GM21825 (cell line): ENCODE data around the gene NAPA.

ENCODE experiments used
- ATAC-seq: cut with Tn5 transposase; IDR thresholded peaks from one replicate; pipeline ENCODE4 v1.9.1; 2021; ENCODE audit warnings: mild to moderate bottlenecking, moderate library complexity; ENCODE audit not compliant: unreplicated experiment

NAPA gene

DNA sequence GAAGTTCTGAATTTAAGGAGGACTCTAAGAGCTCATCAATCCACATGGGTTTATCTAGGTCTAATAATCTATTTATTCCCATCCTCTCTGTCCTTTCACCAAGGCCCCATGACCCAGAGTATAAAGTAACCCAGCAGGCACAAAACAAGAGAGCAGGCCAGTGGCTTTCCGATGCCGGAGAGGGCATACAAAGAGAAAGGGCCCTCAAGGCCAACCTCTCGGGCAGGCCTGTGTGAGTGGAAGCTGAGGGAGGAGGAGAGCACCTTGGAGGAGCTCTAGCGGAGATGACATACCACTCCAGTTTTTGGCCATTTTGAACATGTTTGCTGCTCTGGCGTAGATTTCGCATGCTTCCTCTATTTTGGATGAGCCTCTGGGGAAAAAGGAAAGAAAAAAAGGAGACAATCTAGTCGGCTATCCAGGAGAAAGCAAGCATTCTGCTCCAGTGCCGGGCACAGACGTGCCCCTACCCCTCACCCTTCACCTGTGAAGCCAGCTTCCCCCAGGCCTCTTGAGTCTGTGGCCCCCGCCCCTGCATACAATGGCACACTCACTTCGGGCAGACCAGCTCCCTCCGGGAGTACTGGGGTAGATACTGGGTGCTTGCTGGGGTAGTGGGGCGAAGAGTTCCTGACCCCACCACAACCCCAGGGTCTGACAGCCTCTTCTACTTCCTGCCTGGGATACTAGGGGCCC lies 11.6 kb downstream of the NAPA start:
- ATAC-seq: no peak

DNA sequence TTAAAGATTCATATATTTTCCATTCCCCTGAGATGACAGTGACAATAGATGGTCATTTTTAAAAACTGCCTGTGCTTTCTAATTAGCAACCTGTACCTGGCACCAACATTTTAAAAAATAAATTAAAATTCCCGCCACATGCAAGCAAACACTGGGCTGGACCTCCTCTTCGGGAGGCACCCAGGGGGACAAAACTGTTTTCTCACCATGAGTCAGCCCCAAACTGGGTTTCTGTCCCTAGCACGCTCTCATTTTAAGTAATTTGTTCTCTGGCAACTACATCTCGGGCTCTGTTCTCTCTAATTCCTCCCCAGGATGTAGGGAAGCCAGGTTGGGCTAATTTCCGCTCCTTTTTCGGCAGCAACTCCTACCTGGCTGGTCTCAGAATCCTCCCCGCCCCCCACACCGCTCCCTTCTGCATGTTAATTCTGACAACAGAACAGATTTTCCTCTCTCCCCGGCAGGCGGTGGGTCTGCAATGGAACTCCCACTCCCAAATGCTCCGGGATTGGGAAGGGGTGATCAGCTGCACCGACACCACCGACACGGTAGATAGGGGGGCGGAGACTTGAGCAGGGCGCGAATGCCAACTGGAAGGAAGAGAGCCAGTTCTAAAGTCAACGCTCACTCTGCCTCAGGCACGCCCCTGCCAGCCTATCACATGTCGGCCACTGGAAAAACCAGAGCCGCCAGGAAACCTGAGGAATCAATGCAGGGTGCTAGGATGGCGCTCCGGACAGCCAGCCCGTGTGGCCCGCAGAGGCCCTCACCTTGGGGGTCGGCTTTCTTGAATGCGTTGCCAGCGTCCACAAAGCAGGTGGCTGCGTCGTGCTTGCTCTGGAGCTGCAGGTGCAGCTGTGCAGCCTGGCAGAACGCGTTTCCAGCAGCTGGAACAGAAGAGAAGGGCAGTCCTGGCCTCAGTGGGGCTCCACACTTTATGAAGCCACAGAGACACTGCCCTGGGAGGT lies 14.7 kb downstream of the NAPA start:
- ATAC-seq: no peak

DNA sequence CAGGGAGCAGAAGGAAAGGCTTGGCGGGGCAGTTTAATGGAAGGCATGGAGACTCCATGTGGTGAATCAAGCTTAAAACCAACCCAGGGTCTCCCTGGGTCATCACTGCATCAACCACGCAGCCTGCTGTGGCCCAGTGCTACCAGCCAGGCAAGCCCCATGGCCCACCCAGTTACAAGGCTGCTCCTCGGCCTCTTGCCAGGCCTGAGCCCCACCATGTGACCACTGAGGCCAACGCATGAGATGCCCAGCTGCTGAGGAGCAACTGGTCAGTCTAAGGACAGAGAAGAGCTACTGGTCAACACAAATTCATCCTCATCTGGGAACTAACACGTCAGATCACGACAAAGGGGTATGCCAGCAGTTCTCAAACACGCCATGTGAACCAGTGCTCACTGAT lies 15.5 kb downstream of the NAPA start:
- ATAC-seq: no peak

DNA sequence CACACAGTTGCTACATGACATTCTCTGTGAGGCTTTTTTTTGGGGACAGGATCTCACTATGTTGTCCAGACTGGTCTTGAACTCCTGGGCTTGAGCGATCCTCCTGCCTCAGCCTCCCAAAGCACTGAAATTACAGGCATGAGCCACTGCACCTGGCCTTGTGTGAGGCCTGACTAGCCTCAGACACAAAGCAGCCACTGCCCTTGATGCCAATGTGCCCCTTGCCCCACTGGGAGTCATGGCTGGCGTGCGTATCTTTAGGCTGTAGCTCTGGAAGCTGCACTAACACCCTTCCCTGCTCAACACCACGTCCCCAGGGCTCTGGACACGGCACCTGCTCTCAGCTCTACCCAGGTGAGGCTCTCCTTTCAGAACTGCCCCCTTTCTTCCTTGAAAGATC lies 16.3 kb downstream of the NAPA start:
- no peak for ATAC-seq

DNA sequence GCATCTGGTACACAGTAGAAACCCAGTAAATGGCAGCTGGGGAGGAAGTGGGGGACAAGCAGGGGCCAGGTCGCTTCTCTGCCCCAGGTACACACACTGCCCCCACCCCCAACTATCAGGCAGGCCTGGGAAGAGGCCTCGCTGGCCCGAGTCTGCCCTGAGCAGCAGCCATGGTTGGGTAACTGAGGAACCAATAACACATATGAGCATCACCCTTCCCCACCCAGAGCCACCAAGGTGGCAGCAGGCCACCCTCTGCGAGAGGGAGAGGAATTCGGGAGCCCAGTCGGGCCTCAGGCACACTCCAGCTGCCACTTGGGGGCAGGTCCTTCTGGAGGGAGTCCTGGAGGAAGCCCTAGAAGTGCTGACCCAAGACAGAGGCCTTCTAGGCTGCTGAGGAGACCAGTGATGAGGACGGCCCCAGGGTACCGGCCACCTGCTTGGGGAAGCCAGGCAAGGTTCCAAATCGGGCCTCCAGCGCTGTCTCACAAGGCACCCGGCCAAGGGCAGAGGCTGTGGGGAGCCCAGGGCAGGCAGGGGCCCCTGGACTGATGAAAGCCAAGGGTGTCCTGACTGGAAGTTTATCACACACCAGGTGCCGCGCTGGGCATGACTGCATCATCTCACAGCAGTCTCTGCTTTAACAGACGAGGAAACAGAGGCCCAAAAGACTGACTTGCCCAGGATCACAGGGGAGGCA lies 16.9 kb downstream of the NAPA start:
- no peak for ATAC-seq

DNA sequence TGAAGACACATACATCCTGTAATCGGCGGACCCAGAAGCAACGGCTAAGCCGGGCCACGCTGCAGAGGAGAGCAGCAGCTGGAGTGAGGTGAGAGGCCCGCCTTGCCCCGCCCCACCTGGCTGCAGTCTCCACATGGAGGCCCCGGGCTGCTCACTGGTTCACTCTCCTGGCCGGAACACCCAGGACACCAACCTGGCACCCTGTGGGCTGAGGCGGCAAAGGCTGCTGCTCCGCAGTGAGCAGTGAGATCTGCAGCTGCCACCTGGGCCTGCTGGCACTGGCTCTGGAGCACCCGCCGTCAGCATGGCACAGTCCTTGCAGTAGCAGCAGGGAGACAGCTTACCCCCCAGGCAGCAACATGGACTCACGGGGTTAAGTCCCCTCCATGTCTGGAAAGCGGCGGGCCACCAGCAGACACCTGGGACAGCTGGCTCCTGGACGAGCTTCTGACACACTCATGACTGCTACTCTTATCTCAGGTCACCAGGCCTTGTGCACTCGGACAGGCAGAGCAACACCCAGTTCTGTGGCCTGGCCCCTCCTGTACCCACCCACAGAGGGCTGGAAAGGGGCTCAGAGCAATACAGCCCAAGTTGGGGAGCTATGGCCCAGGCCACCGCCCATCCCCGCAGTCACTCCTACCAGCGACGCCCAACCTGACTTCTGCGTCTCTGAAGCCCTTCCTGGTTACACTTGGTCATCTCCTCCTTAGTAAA lies 17.7 kb downstream of the NAPA start:
- no peak for ATAC-seq

DNA sequence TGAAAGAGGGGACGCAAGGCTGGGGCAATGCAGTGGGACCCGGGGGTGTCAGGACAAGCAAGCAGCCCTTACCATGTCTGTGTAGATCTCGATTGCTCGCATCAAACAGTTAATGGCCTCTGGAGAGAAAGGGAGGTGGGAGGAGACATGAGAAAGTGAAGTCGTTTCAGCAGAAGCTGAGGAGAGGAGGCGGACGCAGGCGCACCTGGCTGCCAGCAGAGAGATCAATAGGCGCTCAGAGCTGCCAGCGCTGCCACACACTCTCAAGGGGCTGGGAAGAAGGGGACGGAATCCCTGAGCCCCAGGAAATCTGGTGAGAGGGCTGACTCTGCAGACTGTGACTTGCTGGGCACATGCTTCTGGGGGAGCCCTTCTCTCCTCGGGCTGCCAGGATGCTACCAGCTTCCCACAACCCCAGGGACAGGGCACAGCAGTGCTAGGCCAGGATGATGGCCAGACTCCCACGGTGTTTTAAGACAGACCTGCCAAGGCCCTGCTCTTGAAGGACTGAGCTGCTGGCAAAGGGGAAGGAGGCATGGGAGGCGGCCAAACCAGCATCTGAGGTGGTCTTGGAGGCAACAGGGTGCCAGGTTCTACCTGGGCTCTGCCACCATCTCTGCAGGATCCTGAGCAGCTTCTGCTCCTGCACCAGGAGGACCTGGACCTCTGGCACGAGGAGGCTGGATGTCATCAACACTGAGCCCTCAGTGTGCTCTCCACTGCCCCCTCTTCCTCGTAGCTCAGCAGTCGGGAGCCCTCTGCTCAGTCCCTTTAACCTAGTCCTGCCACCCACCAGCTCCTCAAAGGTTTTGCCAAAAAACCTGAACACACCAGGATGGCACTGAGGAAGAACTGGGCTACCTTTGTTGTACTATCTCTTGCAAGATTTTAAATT lies 19.1 kb downstream of the NAPA start:
- no peak for ATAC-seq

DNA sequence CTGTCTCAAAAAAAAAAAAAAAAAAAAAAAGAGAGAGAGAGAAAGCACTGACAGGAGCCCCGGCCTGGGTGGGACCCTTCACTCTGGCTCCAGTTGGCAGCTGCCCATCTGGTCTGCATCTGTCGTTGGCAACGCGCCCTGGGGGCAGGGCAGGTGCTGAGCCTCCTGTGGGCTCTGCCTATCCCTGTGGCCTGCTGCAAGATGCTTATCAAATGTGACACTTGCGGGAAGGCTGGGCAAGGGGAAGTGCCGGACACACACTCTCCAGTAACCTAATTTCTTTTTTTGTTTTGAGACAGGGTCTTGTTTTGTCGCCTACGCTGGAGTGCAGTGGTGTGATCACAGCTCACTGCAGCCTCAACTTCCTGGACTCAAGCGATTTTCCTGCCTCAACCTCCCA lies 20.1 kb downstream of the NAPA start:
- no peak for ATAC-seq

DNA sequence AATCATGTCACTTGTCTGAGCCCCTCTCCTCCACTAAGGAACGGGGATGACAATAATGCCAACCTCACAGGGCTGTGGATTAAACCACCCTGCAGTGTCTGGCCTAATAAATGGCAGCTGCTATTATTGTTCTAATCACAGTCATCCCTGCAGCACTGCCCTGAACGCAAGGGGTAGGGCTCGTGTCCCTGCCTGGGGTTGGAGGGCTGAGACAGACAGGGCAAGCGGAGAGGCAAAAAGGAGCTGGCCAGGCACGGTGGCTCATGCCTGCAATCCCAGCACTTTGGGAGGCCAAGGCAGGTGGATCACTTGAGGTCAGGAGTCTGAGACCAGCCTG lies 20.7 kb downstream of the NAPA start:
- no peak for ATAC-seq

DNA sequence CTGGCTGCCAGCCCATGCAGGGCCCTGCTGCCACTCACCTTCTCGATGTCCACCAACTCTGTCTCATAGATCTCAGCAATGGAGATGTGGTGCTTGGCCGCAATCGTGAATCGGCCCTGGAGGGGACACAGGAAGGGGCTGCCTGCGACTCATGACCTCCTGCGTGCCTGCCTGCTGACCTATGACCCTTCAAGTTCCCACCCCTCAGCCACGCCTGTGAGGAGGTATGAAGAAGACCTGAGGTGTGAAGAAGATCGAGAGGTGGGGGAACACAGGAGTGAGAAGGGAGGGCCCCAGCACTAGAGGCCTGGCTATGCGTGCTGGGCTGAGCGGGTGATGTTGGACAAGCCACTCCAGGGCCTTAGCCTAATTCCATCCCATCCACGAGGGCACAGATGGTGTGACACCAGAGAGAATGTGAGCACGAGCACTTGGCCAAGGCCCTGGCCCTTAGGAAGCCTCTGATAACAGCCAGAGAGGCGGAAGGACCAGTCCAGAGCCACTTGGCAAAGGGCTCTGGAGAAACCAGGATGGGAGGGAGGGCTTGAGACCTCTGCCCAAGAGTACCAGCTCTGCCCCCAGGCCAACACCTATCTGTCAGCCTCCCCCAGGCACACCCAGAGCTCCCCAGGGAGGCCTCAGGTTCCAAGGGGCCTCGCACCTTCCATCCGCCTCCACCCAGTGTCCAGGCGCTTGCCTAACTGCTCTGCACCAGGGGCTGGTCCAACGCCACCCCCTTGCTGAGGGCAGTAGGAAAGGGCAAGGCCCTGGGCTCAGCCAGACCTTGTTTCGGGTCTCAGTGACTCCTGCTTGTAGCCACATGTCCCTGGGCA lies 21.3 kb downstream of the NAPA start:
- ATAC-seq: no peak

DNA sequence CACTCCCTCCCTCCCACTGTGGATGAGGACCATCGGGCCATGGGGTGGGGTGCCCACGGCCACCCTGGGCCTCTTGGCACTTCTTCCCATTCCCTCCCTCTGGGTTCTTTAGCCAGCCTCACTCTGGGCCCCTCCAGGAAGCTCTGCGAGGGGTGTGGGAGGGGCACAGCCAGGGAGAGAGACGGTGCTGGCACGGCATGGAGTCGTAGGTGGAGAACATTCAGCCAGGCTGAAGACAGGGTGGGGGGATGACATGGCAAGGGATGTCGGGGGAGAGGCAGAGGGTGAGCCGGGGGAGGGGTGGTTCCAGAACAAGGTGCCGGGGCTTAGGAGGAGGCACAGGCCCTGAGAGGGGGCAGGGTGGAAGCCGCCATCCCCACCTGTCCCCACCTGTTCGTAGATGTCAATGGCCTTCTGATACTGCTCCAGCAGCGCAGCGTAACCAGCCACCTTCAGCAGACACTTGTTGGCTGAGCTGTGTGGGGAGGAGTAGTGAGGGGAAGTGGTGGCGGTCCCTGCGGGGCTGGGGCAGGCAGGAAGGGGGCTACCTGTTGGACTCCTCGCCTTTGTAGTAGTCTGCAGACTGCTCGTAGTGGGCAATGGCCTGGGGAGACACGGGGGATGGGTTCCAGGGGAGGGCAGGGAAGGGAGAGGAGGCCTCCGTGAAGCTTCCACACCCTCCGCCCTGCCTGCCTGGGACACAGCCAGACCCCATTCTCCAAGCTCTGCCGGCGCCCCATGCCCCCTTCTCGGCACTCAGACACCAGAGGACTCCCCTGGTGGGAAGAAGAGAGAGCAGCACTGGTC lies 22.1 kb downstream of the NAPA start:
- no peak for ATAC-seq

DNA sequence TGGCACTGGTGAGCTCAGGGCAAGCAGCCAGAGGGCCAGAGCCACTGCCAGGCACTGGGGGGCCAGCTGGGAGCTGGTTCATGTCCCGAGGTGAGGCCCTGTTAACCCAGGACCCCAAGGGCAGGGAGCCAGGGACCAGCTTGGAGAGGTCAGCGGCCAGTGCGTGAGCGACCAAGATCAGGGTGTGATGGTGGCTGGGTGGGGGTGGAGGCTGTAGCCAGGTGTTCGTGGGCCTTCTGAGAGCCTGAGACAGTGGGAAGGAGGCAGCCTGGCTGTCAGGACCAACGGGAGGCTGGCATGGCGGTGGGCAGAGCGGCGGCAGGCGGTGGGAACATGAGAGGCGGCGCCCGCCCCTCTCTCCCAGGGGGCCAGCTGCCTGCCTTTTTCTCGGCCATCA lies 22.7 kb downstream of the NAPA start:
- no peak for ATAC-seq

DNA sequence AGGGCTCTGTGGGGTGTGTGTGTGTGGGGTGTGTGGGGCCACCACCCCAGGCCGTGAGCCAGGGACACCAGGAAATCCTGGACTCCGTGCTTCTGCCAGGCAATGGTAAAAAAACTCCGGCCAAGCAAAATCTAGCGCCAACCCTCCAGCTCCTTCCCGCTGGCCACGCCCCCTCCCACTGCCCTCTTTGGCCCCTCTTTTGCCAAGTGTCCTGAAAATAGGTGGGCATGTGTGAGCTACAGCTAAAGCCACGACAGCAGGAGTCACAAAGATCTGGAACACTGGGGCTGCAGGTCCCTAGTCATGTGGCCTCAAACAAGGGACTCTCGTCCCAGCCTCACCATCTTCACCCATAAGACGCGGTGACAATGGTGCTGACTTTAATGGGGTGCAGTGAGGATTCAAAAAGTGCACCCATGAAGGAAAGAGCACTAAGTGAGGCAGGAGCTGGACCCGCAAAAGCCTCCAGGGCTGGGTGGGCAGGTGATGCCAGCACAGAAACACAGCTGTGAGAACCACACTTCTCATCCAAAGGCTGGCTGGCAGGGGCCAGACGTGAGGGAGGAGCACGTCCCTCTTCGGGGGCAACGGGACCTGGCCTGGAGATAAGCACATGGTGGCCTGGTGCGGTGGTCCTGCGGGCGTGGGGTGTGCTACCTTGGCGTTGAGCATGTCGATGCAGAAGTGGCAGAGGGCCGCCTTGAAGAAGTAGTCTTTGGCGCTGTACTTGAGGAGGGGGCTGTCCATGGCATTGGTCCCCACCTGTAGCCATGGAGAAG lies 23.3 kb downstream of the NAPA start:
- no peak for ATAC-seq

DNA sequence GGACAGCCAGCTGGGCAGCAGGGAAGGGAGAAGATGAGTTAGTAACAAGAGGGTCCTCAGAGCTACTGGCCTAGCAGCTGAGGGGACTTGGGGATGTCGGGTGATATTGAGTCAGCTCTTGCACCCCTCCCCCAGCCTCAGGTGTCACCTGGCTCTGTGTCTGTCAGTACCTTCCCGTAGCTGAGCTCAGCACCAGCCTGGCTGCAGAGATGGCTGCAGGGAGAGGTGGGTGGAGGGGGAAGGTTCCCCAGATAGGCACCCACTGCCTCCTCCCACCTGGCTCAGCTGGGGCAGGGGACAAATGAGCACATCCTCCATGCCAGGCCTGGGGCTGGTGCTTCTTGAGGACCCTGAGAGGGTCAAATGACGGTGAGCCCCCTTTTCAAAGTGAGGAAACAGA lies 24.0 kb downstream of the NAPA start:
- no peak for ATAC-seq

DNA sequence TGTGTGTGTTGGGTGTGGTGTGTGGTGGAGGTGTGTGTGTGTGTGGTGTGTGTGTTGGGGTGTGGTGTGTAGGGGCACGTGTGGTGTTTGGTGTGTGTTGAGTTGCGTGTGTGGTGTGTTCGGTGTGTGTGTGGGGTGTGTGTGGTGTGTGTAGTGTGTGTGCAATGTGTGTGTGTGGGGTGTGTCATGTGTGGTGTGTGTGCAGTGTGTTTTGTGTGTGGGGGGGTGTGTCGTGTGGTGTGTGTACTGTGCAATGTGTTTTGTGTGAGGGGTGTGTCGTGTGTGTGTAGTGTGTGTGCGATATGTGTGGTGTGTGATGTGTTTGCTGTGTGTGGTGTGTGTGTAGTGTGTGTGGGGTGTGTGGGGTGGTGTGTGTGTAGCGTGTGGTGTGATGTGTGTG lies 24.8 kb downstream of the NAPA start:
- ATAC-seq: no peak

DNA sequence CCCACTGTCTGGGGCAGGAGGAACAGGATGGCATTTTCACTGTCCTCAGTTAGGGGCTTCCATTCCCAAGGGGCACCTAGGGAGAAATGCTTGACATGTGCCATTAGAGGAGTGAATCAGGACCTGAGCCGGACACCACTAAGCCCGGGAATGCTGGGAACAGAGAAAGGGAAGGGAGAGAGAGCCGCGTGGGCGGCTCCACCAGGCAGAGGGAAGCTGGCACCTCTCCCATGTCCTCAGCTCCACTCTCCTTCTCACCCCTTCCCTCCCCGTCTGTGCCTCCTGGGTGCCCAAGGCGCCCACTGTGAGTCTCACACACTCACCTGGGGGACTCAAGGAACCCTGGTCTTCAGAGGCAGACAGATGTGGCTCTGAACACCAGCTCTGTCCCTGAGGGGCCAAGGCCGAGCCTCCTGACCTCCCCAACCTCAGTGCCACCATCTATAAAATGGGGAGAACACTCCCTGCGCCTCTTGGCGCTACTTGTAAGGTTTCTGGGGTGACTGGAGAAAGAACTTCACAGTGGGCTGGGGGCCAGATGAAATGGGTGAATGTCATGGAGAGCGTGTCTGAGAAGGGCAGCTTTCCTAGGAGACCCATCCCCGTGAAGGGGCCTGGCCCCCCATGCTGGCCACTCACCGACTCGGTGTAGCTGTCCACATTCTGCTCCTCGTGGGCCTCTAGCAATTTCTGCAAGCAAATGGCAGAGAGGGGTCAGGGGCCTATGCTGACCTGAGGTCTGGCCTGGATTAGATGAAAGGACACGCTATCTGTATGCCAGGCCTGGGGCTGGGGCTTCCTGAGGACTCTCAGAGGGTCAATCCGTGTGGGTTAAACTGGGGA lies 25.6 kb downstream of the NAPA start:
- no peak for ATAC-seq
